NCI-H526 (cell line): Measurements from ENCODE around the gene RNU5D-1.
"Not testable (repeated sequence)": the region's sequence is repeated elsewhere in the genome, so short reads cannot be mapped to it uniquely, and the experiment has no call there.

Experiments used
- DNase-seq, 2 experiments: peaks; one replicate each; lab custom pipeline; 2025; lab: John Stamatoyannopoulos, UW

RNU5D-1 gene

GRCh38 chr1:44699375-44699774 is 31.6 kb downstream of the RNU5D-1 start:
- not testable (repeated sequence) for DNase-seq

GRCh38 chr1:44698138-44698537 is 32.8 kb downstream of the RNU5D-1 start:
- no peak for DNase-seq

- no peak for DNase-seq
Observed at GRCh38 chr1:44696789-44697345, 34.1 kb downstream of the RNU5D-1 start.

GRCh38 chr1:44696101-44696500 is 34.9 kb downstream of the RNU5D-1 start:
- DNase-seq: no peak

GRCh38 chr1:44695671-44696070 is 35.3 kb downstream of the RNU5D-1 start:
- DNase-seq: no peak

- no peak for DNase-seq
Observed at GRCh38 chr1:44694863-44695478, 36.0 kb downstream of the RNU5D-1 start.

- DNase-seq: no peak
Observed at GRCh38 chr1:44693900-44694299, 37.1 kb downstream of the RNU5D-1 start.

- DNase-seq: no peak
Observed at GRCh38 chr1:44693159-44693558, 37.8 kb downstream of the RNU5D-1 start.

- peak; percentile 38 to 61 for DNase-seq
Observed at GRCh38 chr1:44689447-44689765, 41.6 kb downstream of the RNU5D-1 start.

GRCh38 chr1:44688760-44689446 is 42.1 kb downstream of the RNU5D-1 start:
- DNase-seq: no peak

- no peak for DNase-seq
Observed at GRCh38 chr1:44685881-44686280, 45.1 kb downstream of the RNU5D-1 start.

- no peak for DNase-seq
Observed at GRCh38 chr1:44685218-44685617, 45.8 kb downstream of the RNU5D-1 start.

- DNase-seq: no peak
Observed at GRCh38 chr1:44684525-44684924, 46.4 kb downstream of the RNU5D-1 start.

- DNase-seq: no peak
Observed at GRCh38 chr1:44682883-44683265, 48.1 kb downstream of the RNU5D-1 start.

GRCh38 chr1:44681905-44682882 is 48.8 kb downstream of the RNU5D-1 start:
- DNase-seq: no peak
